Measurements from ENCODE around the gene PSMB9. TPM values are rescaled to one million over a fixed set of nuclear protein-coding genes. Genes with fewer than 3 reads are reported as not detected.

PSMB9 gene
- total and polyA plus RNA-seq, 2 experiments from 2014 or later: 2.0 to 11.0 TPM

GRCh38 chr6:32903952-32904351, 50.0 kb downstream of the PSMB9 start:
- H3K27me3 ChIP-seq: peaks cover 3% of the 10 kb centered on the region
- TF ChIP-seq CTCF (IDR thresholded peaks at IDR 0.05; ENCODE audit: low read depth, low read length): no peak

GRCh38 chr6:32905078-32905477, 51.1 kb downstream of the PSMB9 start:
- H3K27ac ChIP-seq: no peak overlapping the region

More at GRCh38 chr6:32903952-32904351, 50.0 kb downstream of the PSMB9 start:
- no peaks in the 10 kb centered on the region for H3K9me3 ChIP-seq (ENCODE audit: low read depth)
- no peaks in the 10 kb centered on the region for H3K4me1 ChIP-seq (ENCODE audit: low read depth)
- no peak overlapping the region for H3K27ac ChIP-seq
- H3K36me3 ChIP-seq: no peaks in the 10 kb centered on the region
- no peak overlapping the region for H3K4me3 ChIP-seq
- no peak for DNase-seq (ENCODE audit: low read depth in 1 of 2, low spot score in 1 of 2)

GRCh38 chr6:32906539-32906938, 52.5 kb downstream of the PSMB9 start:
- no peaks in the 10 kb centered on the region for H3K36me3 ChIP-seq
- no peaks in the 10 kb centered on the region for H3K4me1 ChIP-seq (ENCODE audit: low read depth)
- no peaks in the 10 kb centered on the region for H3K9me3 ChIP-seq (ENCODE audit: low read depth)
- peaks cover 18% of the 10 kb centered on the region for H3K27me3 ChIP-seq
- peak in 1 of 2 donors; percentile 20 for DNase-seq (ENCODE audit: low read depth in 1 of 2, low spot score in 1 of 2)
- no peak for TF ChIP-seq CTCF (IDR thresholded peaks at IDR 0.05; ENCODE audit: low read depth, low read length)
- no peak overlapping the region for H3K27ac ChIP-seq
- H3K4me3 ChIP-seq: no peak overlapping the region

More at GRCh38 chr6:32905078-32905477, 51.1 kb downstream of the PSMB9 start:
- no peak for DNase-seq (ENCODE audit: low read depth in 1 of 2, low spot score in 1 of 2)
- no peak for TF ChIP-seq CTCF (IDR thresholded peaks at IDR 0.05; ENCODE audit: low read depth, low read length)
- H3K36me3 ChIP-seq: no peaks in the 10 kb centered on the region
- H3K9me3 ChIP-seq (ENCODE audit: low read depth): no peaks in the 10 kb centered on the region
- peaks cover 10% of the 10 kb centered on the region for H3K27me3 ChIP-seq
- H3K4me1 ChIP-seq (ENCODE audit: low read depth): no peaks in the 10 kb centered on the region
- H3K4me3 ChIP-seq: no peak overlapping the region

GRCh38 chr6:32908897-32909296, 54.9 kb downstream of the PSMB9 start:
- no peak for TF ChIP-seq CTCF (IDR thresholded peaks at IDR 0.05; ENCODE audit: low read depth, low read length)
- no peaks in the 10 kb centered on the region for H3K36me3 ChIP-seq
- DNase-seq (ENCODE audit: low read depth in 1 of 2, low spot score in 1 of 2): no peak

More at GRCh38 chr6:32908897-32909296, 54.9 kb downstream of the PSMB9 start:
- Histone ChIP-seq H3K4me3 (no peak overlapping the region), H3K9me3 (ENCODE audit: low read depth) (no peaks in the 10 kb centered on the region), H3K27me3 (peaks cover 34% of the 10 kb centered on the region), H3K27ac (no peak overlapping the region), H3K4me1 (ENCODE audit: low read depth) (no peaks in the 10 kb centered on the region)

Other genes with a start within 250 kb of the PSMB9 start
- gene HLA-DQA1, start 216.8 kb upstream of the PSMB9 start, total RNA-seq: not detected in 2 replicates
- 0.27 TPM in 1 of 2 replicates, not detected in the other for gene HLA-DQA1, start 216.8 kb upstream of the PSMB9 start, polyA plus RNA-seq
- 0.18 and 7.2 TPM in 2 replicates for gene HLA-DQB1, start 187.5 kb upstream of the PSMB9 start, total RNA-seq
- gene HLA-DQB1, start 187.5 kb upstream of the PSMB9 start, polyA plus RNA-seq: 0.54 and 0.75 TPM in 2 replicates
- gene HLA-DQA2, start 112.8 kb upstream of the PSMB9 start, total RNA-seq: not detected in 2 replicates
- not detected in 2 replicates for gene HLA-DQA2, start 112.8 kb upstream of the PSMB9 start, polyA plus RNA-seq
- not detected in 2 replicates for gene HLA-DQB2, start 90.7 kb upstream of the PSMB9 start, total RNA-seq
- gene HLA-DQB2, start 90.7 kb upstream of the PSMB9 start, polyA plus RNA-seq: not detected in 2 replicates
- gene HLA-DOB, start 37.2 kb upstream of the PSMB9 start, total RNA-seq: not detected in 2 replicates
- not detected in 2 replicates for gene HLA-DOB, start 37.2 kb upstream of the PSMB9 start, polyA plus RNA-seq
- gene TAP2, start 15.5 kb upstream of the PSMB9 start, total RNA-seq: 2.6 and 5.1 TPM in 2 replicates
- gene TAP2, start 15.5 kb upstream of the PSMB9 start, polyA plus RNA-seq: 2.1 and 2.5 TPM in 2 replicates
- 0.21 and 0.42 TPM in 2 replicates for gene PSMB8, start 10.1 kb upstream of the PSMB9 start, total RNA-seq
- 0.57 and 0.66 TPM in 2 replicates for gene PSMB8, start 10.1 kb upstream of the PSMB9 start, polyA plus RNA-seq
- 6.8 and 11.6 TPM in 2 replicates for gene TAP1, start 488 bp upstream of the PSMB9 start, total RNA-seq
- 11.2 and 12.6 TPM in 2 replicates for gene TAP1, start 488 bp upstream of the PSMB9 start, polyA plus RNA-seq
- gene HLA-DMB, start 86.8 kb downstream of the PSMB9 start, total RNA-seq: not detected in 2 replicates
- not detected in 2 replicates for gene HLA-DMB, start 86.8 kb downstream of the PSMB9 start, polyA plus RNA-seq
- gene HLA-DMA, start 98.9 kb downstream of the PSMB9 start, total RNA-seq: 1.8 and 2.9 TPM in 2 replicates
- gene HLA-DMA, start 98.9 kb downstream of the PSMB9 start, polyA plus RNA-seq: 3.7 and 6.9 TPM in 2 replicates
- 167 and 232 TPM in 2 replicates for gene BRD2, start 114.4 kb downstream of the PSMB9 start, total RNA-seq
- gene BRD2, start 114.4 kb downstream of the PSMB9 start, polyA plus RNA-seq: 137 and 166 TPM in 2 replicates
- gene HLA-DOA, start 155.4 kb downstream of the PSMB9 start, total RNA-seq: 0.25 and 0.74 TPM in 2 replicates
- gene HLA-DOA, start 155.4 kb downstream of the PSMB9 start, polyA plus RNA-seq: 0.57 TPM in 1 of 2 replicates, not detected in the other
- 0.21 and 1.1 TPM in 2 replicates for gene HLA-DPA1, start 219.5 kb downstream of the PSMB9 start, total RNA-seq
- gene HLA-DPA1, start 219.5 kb downstream of the PSMB9 start, polyA plus RNA-seq: 1.2 and 1.9 TPM in 2 replicates
- gene HLA-DPB1, start 221.8 kb downstream of the PSMB9 start, total RNA-seq: 14.3 and 26.1 TPM in 2 replicates
- gene HLA-DPB1, start 221.8 kb downstream of the PSMB9 start, polyA plus RNA-seq: 8.6 and 11.1 TPM in 2 replicates

Measured in cardiac muscle cell (in vitro differentiated cells and primary cell).